HG03135 (cell line): Measurements from ENCODE around the gene FOXI1.

ENCODE experiments used
- ATAC-seq: cut with Tn5 transposase; IDR thresholded peaks from one replicate; pipeline ENCODE4 v1.9.1; 2021; ENCODE audit warnings: mild to moderate bottlenecking, moderate library complexity; ENCODE audit not compliant: unreplicated experiment

Gene FOXI1

DNA sequence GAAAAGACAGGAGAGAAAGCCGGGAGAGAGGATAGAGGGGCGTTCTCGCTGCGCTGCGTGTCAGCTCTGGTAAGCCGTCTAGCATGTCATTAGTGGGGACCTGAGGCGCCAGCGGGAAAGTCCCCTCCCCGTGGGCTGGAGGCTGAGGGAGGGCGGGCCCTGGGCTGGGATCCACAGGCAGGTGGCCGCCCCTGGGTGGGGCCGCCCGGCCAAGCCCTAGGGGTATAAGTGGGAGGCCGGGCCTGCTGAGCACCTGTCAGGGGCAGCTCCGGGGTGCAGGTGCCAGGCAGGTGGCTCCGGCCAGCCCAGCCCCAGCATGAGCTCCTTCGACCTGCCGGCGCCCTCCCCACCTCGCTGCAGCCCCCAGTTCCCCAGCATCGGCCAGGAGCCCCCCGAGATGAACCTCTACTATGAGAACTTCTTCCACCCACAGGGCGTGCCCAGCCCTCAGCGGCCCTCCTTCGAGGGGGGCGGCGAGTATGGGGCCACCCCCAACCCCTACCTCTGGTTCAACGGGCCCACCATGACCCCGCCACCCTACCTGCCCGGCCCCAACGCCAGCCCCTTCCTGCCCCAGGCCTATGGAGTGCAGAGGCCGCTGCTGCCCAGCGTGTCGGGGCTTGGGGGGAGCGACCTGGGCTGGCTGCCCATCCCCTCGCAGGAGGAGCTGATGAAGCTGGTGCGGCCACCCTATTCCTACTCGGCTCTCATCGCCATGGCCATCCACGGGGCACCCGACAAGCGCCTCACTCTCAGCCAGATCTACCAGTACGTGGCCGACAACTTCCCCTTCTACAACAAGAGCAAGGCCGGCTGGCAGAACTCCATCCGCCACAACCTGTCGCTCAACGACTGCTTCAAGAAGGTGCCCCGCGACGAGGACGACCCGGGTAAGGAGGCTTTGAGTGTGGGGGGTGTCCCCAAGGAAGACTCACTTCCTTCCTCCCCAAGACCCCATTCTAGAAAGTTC is at the start of gene FOXI1:
Gene FOXI1, plus strand, starts transcription at position 256 of the 970 bp plus-strand sequence. Its CDS starts 61 bp downstream, at position 317.
- ATAC-seq, result no peak

DNA sequence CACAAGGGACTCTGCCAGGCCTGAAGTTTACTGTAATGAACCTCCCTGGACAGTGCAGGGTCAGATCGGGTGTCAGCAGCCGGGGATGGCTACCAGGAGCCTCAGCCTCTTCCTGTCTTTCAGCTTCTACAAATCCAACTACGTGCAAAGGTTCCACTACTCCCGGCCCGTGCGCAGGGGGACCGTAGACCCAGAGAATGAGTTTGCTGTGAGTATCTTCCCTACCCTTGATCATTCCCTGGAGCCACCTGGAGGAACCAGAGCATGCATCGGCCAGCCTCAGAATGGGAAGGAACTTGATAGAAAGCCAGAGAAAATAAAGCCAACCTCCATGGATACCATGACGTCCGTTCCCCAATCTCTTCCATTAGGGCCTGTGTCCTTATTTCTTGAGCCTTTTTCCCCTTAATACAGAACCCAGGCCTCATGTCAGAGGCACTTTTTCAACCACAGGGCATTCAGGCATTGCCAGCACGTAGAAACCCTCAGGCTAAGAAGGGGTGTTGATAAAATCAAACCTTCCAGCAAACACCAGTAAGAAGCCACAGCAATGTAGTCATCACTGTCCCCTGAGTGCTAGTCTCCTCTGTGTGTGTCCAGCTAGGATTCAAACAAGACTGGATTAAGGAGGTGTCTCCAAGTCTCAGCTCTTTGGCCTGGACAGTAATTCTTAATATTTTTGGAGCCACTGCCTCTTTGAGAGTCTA is 49.0 kb upstream of the FOXI1 start:
- no peak for ATAC-seq

DNA sequence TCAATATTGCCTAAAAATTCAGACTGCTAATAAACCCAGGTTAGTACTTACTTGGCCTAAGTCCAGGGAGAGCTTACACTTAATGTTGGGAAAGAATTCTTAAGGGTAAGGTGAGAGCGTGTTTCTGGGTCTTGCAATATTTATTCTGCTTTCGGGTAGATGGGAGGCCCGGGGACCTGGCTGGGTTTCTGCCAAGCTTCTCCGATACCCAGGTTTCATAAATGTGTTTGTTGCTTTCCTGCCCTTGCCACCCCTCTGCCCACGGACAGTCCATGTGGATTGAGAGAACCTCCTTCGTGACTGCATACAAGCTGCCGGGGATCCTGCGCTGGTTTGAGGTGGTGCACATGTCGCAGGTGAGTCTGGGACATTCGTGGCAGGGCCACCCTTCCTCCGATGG is 48.4 kb upstream of the FOXI1 start:
- ATAC-seq, result no peak

DNA sequence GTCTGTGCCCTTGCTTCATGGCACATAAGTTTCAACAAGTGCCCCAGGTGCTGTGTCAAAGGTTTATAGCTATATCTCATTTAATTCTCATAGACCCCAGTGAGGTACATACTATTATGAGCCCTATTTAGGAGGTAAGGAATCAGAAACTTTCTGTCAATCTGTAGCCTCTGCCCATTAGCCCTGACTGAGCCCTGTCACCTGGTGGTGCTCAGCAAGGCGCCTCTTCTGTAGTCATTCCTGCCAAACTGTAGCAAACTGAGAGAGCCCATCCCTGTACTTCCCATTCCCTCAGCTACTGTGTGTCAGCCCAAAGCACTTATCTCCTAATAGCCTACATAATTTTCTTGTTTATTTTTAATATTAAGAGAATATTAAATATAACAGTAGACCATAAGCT is 46.5 kb upstream of the FOXI1 start:
- no peak for ATAC-seq

DNA sequence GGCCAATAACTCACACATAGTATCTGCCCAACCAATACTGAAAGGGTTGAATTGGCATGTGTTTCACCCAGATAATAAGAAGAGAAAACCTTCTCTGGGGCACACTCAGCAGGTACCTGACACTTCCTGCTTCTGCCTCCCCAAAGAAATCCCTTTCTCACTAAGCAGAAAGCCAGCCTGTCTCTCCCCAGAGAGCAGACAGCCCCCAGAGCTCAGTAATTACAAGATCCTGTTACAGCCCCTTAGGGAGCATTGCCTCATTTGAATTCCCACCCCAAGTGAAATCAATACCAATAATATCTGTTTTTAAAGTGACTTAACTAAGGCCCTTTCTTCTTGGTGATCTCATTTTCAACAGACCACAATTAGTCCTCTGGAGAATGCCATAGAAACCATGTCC is 38.5 kb upstream of the FOXI1 start:
- no peak for ATAC-seq

DNA sequence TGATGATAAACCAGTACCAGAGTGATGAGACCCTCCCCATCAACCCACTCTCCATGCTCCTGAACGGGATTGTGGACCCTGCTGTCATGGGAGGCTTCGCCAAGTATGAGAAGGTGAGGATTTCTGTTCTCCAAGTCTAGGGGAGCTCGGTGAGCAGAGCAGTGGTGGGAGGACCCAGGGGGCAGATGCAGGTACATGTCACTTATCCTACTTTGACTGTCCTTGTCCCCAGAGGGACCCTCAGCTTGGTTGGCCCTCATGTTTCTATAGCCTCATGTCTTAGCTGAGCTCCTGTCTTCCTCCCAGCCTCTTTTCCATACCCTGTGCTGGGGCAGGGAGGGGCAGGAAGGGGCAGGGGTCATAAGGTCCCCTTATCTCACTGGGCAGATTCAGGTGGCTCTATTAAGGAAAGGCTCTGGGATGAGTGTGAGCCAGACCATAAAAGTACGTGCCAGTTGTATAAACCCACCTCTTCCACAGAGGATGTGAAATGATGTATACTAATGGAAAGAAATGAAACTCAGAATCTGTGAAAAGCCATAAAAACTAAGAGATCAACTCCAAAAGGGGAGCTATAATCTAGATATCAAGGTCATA is 38.0 kb upstream of the FOXI1 start:
- ATAC-seq, result no peak

DNA sequence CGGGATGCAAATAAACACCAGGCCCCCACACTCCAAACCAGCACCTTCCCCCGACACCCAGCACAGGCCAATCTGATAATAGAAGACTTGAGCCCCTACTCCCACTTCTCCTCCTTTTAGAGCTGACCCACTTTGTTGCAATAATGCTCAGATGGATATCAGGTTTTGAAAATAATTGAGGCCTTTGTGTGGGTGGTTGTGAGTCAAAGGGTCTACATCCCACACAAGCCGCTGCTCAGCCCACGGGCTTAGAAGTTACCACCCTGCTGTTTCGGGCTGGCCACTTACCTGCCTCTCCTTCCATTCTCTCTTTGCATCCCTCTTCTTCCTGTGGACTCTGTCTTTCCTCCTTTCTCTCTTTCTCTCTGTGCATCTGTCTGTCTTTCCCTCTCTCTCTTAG is 36.2 kb upstream of the FOXI1 start:
- no peak for ATAC-seq

DNA sequence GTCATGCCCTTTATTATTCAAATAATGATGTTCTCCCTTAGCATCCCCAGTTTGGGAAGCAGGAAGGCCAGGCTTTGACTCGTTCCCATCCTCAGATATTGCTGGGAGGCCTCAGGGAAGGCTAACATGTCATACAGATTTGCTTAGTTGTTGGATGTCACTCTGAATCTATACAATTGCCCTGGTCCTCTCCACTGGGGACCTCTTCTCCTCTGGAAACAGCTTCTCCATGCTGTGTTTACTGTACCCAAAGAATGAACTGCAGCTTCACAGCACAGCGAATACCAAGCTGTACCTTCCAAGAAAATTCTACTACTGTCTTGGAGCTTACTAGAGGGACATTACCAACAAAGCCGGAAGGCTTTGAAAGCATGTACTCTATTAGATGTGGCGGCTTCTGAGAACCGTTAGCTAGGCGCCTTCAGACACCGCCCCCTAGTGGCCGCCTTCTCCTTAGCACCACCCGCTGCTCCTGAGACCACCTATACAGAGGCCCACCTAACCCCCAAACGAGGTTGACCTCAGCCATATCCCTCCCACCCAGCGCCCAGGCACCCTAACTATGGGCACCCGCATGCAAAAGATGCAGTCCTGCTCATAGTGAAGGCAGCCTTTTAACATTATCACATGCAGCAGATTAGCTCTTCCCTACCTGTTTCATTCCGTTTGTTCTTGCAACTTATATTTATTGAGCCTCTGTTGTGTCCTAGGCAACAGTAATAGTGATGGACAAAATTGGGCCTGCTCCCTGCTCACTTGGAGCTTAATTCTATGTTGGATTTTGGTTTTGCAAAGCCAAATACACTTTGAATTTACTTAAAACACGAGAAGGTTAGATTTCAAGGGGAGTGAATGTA is 34.9 kb upstream of the FOXI1 start:
- ATAC-seq, result no peak

DNA sequence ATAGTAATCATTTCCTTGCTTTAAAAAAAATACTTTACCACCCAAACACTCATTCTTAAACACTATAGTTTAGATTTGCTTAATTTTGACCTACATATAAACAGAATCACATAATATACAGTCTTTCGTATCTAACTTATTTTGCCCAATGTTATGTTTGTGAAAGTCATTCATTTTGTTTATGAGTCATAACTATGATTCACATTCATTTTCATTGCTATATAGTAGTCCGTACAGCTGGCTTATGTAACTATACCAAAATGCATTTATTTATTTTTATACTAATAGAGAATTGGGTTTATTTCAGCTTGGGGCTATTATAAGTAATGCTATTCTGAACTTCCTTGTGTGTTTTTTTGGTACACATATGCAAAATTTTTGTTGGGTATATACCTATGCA is 33.9 kb upstream of the FOXI1 start:
- ATAC-seq, result no peak

DNA sequence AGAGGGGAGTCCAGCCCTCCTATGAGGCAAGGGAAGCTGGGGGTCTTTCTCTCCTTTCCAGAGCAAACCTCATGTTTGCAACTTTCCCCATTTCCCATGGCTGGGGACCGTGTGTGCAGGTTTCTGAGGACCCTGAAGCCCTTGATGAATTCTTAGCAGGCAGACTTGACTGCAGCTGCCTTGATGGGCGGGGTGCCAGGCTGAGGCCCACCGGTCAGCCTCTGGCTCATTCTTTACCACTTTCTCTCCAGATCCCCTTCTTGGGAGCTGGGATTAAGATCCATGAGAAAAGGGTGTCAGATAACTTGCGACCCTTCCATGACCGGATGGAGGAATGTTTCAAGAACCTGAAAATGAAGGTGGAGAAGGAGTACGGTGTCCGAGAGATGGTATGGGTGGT is 30.0 kb upstream of the FOXI1 start:
- ATAC-seq, result no peak

DNA sequence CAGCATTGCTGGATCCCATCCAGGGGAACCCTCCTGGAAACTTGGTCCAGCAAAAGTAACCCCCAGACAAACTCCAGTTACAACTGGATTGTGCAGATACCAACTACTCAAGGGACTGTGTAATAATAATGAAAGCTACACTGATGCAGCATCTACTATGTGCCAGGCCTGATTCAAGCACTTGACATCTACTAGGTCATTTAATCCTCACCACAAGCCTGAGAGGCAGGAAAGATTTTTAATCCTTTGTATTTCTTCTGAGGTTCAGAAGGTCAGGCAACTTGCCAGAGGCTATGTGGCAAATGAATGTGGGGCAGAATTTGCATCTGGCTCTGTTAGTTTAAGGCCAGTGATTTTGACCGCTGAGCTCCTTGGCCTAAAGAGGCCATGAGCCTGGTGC is 29.5 kb upstream of the FOXI1 start:
- no peak for ATAC-seq

DNA sequence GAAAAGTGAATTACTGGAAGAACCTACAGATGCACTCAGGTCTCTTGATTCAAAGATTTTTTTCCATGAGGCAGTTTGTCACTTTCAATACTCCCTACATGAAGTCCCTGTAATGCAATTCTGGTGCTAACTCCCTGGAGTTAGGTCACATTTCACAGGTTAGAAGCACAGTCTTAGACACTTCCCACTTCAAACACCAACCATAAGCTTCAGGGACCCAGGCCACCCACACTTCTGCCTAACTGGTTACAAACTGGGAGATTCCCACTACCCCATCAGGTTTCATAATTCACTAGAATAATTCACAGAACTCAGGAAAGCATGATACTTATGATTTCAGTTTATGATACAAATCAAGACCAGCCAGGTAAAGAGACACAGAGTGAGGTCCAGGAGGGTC is 29.0 kb upstream of the FOXI1 start:
- ATAC-seq, result no peak

DNA sequence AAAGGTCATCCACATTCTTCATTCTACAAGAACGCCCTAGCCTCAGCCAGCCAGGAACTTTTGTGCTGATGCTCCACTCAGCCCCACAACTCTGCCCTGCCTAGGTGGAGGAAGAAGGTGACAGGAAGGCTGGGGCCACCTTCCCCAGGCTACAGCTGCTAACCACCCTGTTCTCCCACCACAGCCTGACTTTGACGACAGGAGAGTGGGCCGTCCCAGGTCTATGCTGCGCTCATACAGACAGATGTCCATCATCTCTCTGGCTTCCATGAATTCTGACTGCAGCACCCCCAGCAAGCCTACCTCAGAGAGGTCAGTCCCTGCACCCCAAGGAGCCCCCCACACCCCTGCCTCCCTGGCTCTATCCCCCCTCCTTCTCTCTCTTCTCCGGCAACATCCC is 28.2 kb upstream of the FOXI1 start:
- no peak for ATAC-seq

DNA sequence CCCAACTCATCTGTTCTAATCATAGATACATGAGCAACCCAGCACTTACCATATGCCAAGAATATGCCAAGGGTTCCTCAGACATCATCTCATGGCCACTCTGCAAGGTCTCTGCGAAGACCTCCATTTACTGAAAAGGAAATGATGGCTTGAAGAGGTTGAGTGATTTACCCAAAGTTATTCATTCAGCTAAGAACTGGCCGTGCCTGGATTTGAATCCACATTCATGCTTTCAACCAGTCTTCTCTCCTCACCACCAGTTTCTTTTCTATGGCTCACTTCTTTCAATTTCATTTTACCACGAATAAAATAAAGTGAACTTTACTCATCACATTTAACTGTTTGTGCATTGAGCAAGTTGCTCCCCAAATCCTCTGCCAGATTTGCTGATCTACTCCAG is 27.2 kb upstream of the FOXI1 start:
- no peak for ATAC-seq

DNA sequence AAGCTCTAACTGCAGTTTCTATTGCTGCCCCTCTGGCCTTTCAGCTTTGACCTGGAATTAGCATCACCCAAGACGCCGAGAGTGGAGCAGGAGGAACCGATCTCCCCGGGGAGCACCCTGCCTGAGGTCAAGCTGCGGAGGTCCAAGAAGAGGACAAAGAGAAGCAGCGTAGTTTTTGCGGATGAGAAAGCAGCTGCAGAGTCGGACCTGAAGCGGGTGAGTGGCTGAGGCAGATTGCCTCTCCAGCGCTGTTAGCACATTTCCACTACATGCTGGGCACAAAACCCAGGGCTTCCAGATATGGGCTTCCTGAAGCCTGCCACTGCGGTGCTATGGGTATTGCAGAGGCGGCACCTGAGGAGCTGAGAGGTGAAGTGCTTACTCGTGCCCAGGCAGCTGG is 26.8 kb upstream of the FOXI1 start:
- no peak for ATAC-seq

DNA sequence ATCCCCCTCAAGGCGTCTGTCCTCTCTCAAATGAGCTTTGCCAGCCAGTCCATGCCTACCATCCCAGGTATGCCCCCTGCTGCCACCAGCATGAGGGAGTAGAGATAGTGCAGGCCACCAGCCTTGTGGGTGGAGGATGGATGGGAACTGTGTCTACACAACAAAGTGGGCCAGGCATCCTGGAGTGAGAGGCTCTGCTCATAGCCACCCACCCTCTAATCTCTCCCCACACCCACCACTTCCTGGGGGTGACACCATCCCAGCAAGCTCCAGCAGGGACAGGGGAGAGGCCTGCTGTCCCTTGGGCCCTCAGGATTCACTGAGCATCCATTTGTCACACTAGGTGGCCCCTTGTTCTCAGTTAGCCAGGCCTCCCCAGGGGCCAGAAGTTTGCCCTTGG is 25.5 kb upstream of the FOXI1 start:
- ATAC-seq, result no peak

DNA sequence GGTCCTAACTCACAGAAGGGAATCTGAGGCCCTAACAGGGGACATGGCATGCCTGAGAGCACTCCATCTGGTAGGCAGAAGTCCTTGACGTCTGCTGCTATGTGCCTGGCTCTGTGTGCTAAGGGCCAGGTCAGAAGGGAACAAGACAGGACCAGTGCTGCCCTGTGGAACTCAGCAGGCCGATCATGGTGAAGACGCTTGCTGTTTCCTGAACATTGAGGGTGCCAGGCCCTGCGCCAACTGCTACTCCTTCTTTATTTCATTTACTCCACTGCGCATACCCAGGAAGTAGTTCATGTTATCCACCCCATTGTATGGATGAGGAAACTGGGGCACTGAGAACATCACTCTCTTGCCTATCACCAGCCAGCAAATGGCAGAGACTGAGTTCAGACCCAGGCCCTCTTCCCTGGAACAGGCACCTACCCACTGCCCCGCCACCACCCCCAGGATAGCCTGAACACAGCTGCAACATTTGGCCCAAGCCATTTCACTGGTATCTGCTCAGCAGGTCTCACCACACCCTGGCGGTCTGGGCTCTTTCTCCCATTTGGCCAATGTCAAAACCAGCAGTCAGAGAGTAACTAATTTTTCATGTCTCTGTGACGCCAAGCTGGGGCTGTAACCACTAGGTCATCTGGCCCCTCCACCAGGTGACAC is 24.8 kb upstream of the FOXI1 start:
- ATAC-seq, result no peak

DNA sequence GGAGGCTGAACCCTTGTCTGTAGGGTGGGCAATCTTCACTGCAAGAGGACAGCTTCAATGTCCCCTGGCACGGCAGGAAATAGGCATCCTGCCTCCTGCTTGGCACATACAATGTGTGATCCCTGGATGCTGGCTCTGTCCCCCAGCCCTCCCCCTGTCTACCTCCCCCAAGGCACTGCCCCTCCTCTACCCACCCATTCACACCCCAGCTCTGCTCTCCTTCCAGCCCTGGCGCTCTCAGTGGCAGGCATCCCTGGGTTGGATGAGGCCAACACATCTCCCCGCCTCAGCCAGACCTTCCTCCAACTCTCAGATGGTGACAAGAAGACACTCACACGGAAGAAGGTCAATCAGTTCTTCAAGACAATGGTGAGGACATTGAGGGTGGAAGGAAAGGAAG is 24.1 kb upstream of the FOXI1 start:
- no peak for ATAC-seq

DNA sequence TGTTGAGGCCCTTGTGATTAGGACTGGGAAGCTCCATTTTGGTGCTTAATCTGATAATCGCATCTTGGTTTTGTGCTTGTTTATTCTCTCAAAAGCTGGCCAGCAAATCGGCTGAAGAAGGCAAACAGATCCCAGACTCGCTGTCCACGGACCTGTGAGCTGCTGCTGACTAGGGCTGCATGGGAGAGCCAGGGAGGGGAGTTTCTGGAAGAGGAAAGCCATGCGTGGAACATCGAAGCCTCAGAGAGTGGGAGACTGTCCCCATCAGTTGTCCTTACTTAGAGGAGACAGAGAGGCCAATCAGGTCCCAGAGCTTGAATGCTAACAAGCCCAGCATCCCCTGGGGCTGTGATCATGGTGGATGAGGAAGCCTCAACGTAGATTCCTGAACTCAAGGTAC is 23.0 kb upstream of the FOXI1 start:
- ATAC-seq, result no peak

DNA sequence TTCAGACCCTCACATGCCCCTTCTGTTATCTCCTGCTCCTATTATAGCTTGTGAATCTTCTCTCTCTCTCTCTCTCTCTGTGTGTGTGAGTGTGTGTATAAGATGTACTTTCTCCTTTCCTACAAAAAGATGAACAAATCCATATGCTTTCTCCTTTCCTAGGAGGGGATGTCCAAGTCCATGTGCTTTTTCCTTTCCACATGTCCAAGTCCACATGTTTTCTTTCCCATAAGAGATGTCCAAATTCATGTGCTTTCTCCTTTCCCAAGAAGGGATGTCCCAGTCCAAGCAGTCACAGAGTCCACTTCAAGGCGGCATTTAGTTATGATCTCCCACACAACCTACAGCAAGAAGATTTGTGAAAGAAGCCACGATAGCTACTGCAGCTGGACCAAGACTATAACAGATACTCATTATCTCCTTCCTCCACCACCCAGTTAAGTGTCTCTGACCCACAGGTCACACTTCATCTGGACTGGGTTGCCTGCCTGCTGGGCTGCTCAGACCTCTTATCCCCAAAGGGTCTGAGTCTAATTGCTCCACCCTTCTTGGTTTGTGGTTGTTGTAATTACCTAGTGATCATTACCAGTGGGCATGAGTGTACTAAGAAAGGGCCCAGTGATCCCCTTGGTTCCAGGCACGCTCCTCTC is 18.4 kb upstream of the FOXI1 start:
- no peak for ATAC-seq
